Testis (tissue), 3 donors: ENCODE results near the gene RND3. TPM values are rescaled to one million over a fixed set of nuclear protein-coding genes. Genes with fewer than 3 reads are reported as not detected.

Source experiments
- DNase-seq: peaks from one replicate; pipeline ENCODE4 v3.0.0-alpha.2; 2019
- H3K27ac ChIP-seq, 2 donors: fragments of 200-600 bp; sonication (generic); one replicate each; pipeline ENCODE4 v1.5.1; 2019
- H3K27me3 ChIP-seq: fragments of 200-600 bp; sonication (generic); one replicate; pipeline ENCODE4 v1.5.1; 2019
- H3K36me3 ChIP-seq: fragments of 200-600 bp; sonication (generic); one replicate; pipeline ENCODE4 v1.5.1; 2017; ENCODE audit warnings: low read depth; ENCODE audit errors: missing control alignments
- H3K4me1 ChIP-seq: fragments of 200-600 bp; sonication (generic); one replicate; pipeline ENCODE4 v1.5.1; 2019
- H3K4me3 ChIP-seq, 2 donors: fragments of 200-600 bp; sonication (generic); one replicate each; pipeline ENCODE4 v1.5.1; 2017 to 2019
- H3K9me3 ChIP-seq: fragments of 200-600 bp; sonication (generic); one replicate; pipeline ENCODE4 v1.5.1; 2017
- CTCF ChIP-seq, 3 experiments: fragments of 450-650 bp in 2 of 3; fragments of 200-600 bp in 1 of 3; sonication (generic) in 1 of 3; IDR thresholded peaks; one replicate each; pipeline ENCODE4 v1.5.1; 2016 to 2019; ENCODE audit warnings: antibody characterized with exemption in 3 of 3, mild to moderate bottlenecking in 2 of 3, moderate library complexity in 1 of 3
- POLR2A ChIP-seq: fragments of 450-650 bp; IDR thresholded peaks from one replicate; pipeline ENCODE4 v1.6.1; 2017; ENCODE audit warnings: antibody characterized with exemption, mild to moderate bottlenecking, moderate library complexity
- WGBS, 2 donors: methylation state at CpG; one replicate each; pipeline ENCODE4 v1.1.5; 2018; 5-methylcytosine and 5-hydroxymethylcytosine counted together
- intact Hi-C: fragments of 100-400 bp; cut with DNase I; formaldehyde crosslinking; loops from one replicate; pipeline ENCODE4 v1.15.1; 2023; ENCODE audit warnings: low total_unique reads
- polyA plus RNA-seq: library from polyadenylated mRNA; stranded (reverse); fragments of 350-450 nt; fragmentation: Illumina TruSeq; extraction: RNeasy Lipid Tissue Mini Kit (QIAGEN cat#74804); gene quantifications from one replicate; pipeline ENCODE4 v1.2.3, GENCODE V29; 2014; ENCODE audit warnings: low read depth, low replicate concordance; ENCODE audit not compliant: insufficient read depth
- total RNA-seq, 2 donors: library from RNA; depleted of rRNA; stranded (reverse); fragments of >200 nt; gene quantifications; one replicate each; pipeline ENCODE4 v1.2.3, GENCODE V29; 2016

The RND3 gene
- total and polyA plus RNA-seq, 3 donors from 2014 or later, result 5.0 to 10.2 (median 8.0) TPM

- intact Hi-C loops, result no loop called here
- H3K27me3 ChIP-seq, result no peaks in the 10 kb centered on the region
- no peaks in the 10 kb centered on the region for H3K9me3 ChIP-seq
- no peak for DNase-seq
- H3K27ac ChIP-seq, result no peak overlapping the region
- H3K4me3 ChIP-seq, result no peak overlapping the region
- no peaks in the 10 kb centered on the region for H3K4me1 ChIP-seq
- no peaks in the 10 kb centered on the region for H3K36me3 ChIP-seq
- WGBS, 2 donors, result 88 to 93% methylated on average over 1 of the region's 1 CpG
- TF ChIP-seq CTCF (IDR thresholded peaks at IDR 0.05) (no peak), POLR2A (no peak)
Measured at GRCh38 chr2:150464986-150465385, 22.5 kb downstream of the RND3 start.

- no peaks in the 10 kb centered on the region for H3K36me3 ChIP-seq
- no peak overlapping the region for H3K27ac ChIP-seq
- TF ChIP-seq CTCF (IDR thresholded peaks at IDR 0.05) (no peak), POLR2A (no peak)
- no peaks in the 10 kb centered on the region for H3K9me3 ChIP-seq
- no peak overlapping the region for H3K4me3 ChIP-seq
- no peaks in the 10 kb centered on the region for H3K4me1 ChIP-seq
- no peak for DNase-seq
- WGBS, 2 donors, result 85 to 92% methylated on average over 1 of the region's 1 CpG
- intact Hi-C loops, result no loop called here
- H3K27me3 ChIP-seq, result no peaks in the 10 kb centered on the region
Measured at GRCh38 chr2:150464270-150464669, 23.2 kb downstream of the RND3 start.

- TF ChIP-seq CTCF (IDR thresholded peaks at IDR 0.05), result no peak
- no peak for TF ChIP-seq POLR2A
- intact Hi-C loops, result no loop called here
- Histone ChIP-seq H3K9me3 (no peaks in the 10 kb centered on the region), H3K27ac (no peak overlapping the region), H3K4me3 (no peak overlapping the region), H3K27me3 (no peaks in the 10 kb centered on the region), H3K36me3 (no peaks in the 10 kb centered on the region), H3K4me1 (no peaks in the 10 kb centered on the region)
- WGBS, 2 donors, result 92 to 94% methylated on average over 2 of the region's 2 CpGs
- DNase-seq, result no peak
Measured at GRCh38 chr2:150462770-150463169, 24.7 kb downstream of the RND3 start.

GRCh38 chr2:150459281-150459680, 28.2 kb downstream of the RND3 start:
- Histone ChIP-seq H3K4me3 (no peak overlapping the region), H3K27me3 (no peaks in the 10 kb centered on the region), H3K27ac (no peak overlapping the region), H3K9me3 (no peaks in the 10 kb centered on the region), H3K4me1 (no peaks in the 10 kb centered on the region), H3K36me3 (no peaks in the 10 kb centered on the region)
- intact Hi-C loops, result no loop called here
- WGBS, 2 donors, result 97 to 100% methylated on average over 1 of the region's 1 CpG
- DNase-seq, result no peak
- TF ChIP-seq POLR2A (no peak), CTCF (IDR thresholded peaks at IDR 0.05) (no peak)

- WGBS, 2 donors, result 92 to 94% methylated on average over 3 of the region's 3 CpGs
- Histone ChIP-seq H3K36me3 (no peaks in the 10 kb centered on the region), H3K4me1 (no peaks in the 10 kb centered on the region), H3K27ac (no peak overlapping the region), H3K9me3 (no peaks in the 10 kb centered on the region), H3K27me3 (no peaks in the 10 kb centered on the region), H3K4me3 (no peak overlapping the region)
- TF ChIP-seq POLR2A (no peak), CTCF (IDR thresholded peaks at IDR 0.05) (no peak)
- DNase-seq, result no peak
- intact Hi-C loops, result no loop called here
Measured at GRCh38 chr2:150450765-150451164, 36.7 kb downstream of the RND3 start.
